Mucosa of descending colon (tissue), 3 donors: ENCODE measurements around the gene NUP98. TPM values are rescaled to one million over a fixed set of nuclear protein-coding genes. Genes with fewer than 3 reads are reported as not detected.
"Not testable (repeated sequence)": the region's sequence is repeated elsewhere in the genome, so short reads cannot be mapped to it uniquely, and the experiment has no call there.

Experiments
- ATAC-seq: fragments of 200-7000 bp; cut with Tn5 transposase; one replicate; pipeline ENCODE4 v1.9.1; 2020; ENCODE audit warnings: mild to moderate bottlenecking, moderate library complexity
- DNase-seq, 3 donors: peaks; one replicate each; pipeline ENCODE4 v3.0.0-alpha.2; 2020
- H3K36me3 ChIP-seq: fragments of 200-600 bp; one replicate; pipeline ENCODE4 v1.8.0; 2021; ENCODE audit warnings: low read depth, mild to moderate bottlenecking
- H3K4me1 ChIP-seq: fragments of 200-600 bp; one replicate; pipeline ENCODE4 v1.8.0; 2021; ENCODE audit warnings: low read depth, mild to moderate bottlenecking
- H3K4me3 ChIP-seq: fragments of 200-600 bp; one replicate; pipeline ENCODE4 v1.8.0; 2021; ENCODE audit warnings: mild to moderate bottlenecking
- H3K9me3 ChIP-seq: fragments of 200-600 bp; one replicate; pipeline ENCODE4 v1.8.0; 2021; ENCODE audit warnings: mild to moderate bottlenecking
- CTCF ChIP-seq: fragments of 200-600 bp; IDR thresholded peaks from one replicate; pipeline ENCODE4 v1.8.0; 2022; ENCODE audit warnings: antibody characterized with exemption, mild to moderate bottlenecking
- intact Hi-C, 2 donors: fragments of 100-400 bp; cut with DNase I in 1 of 2; cut with micrococcal nuclease in 1 of 2; formaldehyde crosslinking; loops; one replicate each; pipeline versions ENCODE4 v1.11.0 to v1.11.1; 2022; cut with DNase I, micrococcal nuclease
- total RNA-seq, 3 donors: library from RNA; stranded (reverse); fragmentation: NEBNext Ultra II Directional in 2 of 3; extraction: Animal tissue kit (Norgen Biotek cat#: 25700) in 2 of 3; gene quantifications; one replicate each; pipeline versions ENCODE4 v1.2.1 to v1.2.4, GENCODE V29; 2021 to 2023
- donor health status: DM: no; HTN: no; CAD: no; lungs with moderate emphysema.
- donor health status: DM: no; HTN: no; CAD: no.
- donor health status: DM: no; HTN: yes; CAD: no.

Gene NUP98
- total RNA-seq, 3 donors from 2014 or later, result 53.7 to 69.7 (median 60.6) TPM

GRCh38 chr11:3796346-3796745 lies 1.0 kb downstream of the NUP98 start:
- intact Hi-C loops, result no loop called here
- ATAC-seq, result no peak

GRCh38 chr11:3796002-3796311 lies 1.4 kb downstream of the NUP98 start:
- intact Hi-C loops, result no loop called here
- no peak for DNase-seq
- Histone ChIP-seq H3K9me3 (no peaks in the 10 kb centered on the region), H3K4me1 (peaks cover 19% of the 10 kb centered on the region), H3K4me3 (no peak overlapping the region), H3K36me3 (no peaks in the 10 kb centered on the region)
- no peak for TF ChIP-seq CTCF
- ATAC-seq, result no peak

More at GRCh38 chr11:3796346-3796745, 1.0 kb downstream of the NUP98 start:
- no peaks in the 10 kb centered on the region for H3K9me3 ChIP-seq
- H3K4me3 ChIP-seq, result peak overlapping the region; percentile 92
- DNase-seq, result no peak
- no peaks in the 10 kb centered on the region for H3K36me3 ChIP-seq
- H3K4me1 ChIP-seq, result peaks cover 19% of the 10 kb centered on the region
- TF ChIP-seq CTCF, result no peak

- Histone ChIP-seq H3K36me3 (no peaks in the 10 kb centered on the region), H3K4me3 (no peak overlapping the region), H3K4me1 (peaks cover 19% of the 10 kb centered on the region), H3K9me3 (no peaks in the 10 kb centered on the region)
- DNase-seq, result no peak
- TF ChIP-seq CTCF, result no peak
- no peak for ATAC-seq
- intact Hi-C loops, result no loop called here
These were observed 2.0 kb downstream of the NUP98 start for GRCh38 chr11:3795131-3796001.

GRCh38 chr11:3794387-3794786 lies 3.0 kb downstream of the NUP98 start:
- intact Hi-C loops, DNase-seq, ATAC-seq, H3K4me3 ChIP-seq, H3K36me3 ChIP-seq, H3K9me3 ChIP-seq: not testable (repeated sequence)
- H3K4me1 ChIP-seq, result peaks cover 19% of the 10 kb centered on the region

DNA sequence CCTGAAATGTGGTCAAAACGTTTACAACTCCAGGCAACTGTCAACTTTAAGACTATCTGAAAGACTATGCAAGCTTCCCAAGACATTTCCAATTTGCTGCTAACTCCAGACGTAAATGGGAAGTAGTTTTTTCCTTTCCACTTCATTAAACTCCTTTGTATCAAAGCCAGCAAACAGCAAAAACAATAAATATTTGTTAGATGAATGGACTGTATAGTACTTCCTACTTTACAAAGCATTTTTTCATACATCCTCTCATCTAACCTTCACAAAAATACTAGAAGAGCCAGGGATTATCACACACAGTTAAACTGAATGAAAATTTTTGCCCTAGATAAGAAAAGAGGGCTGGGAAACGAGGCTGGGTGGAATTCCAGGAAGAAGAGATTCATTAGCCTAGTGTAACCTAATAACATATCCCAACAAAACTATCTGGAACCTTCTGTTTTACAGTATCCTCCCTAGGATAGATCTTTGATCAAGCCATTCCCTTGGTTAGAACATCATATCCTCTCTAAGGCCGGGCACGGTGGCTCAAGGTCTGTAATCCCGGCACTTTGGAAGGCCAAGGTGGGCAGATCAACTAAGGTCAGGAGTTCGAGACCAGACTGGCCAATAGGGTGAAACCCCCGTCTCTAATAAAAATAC lies 10.4 kb downstream of the NUP98 start:
- Histone ChIP-seq H3K4me3 (no peak overlapping the region), H3K9me3 (no peaks in the 10 kb centered on the region), H3K4me1 (peaks cover 8% of the 10 kb centered on the region), H3K36me3 (no peaks in the 10 kb centered on the region)
- no peak for TF ChIP-seq CTCF
- DNase-seq (no peak), ATAC-seq (no peak)
- intact Hi-C loops, result no loop called here

GRCh38 chr11:3783611-3784010 lies 13.7 kb downstream of the NUP98 start:
- Histone ChIP-seq H3K9me3 (no peaks in the 10 kb centered on the region), H3K4me1 (peaks cover 8% of the 10 kb centered on the region), H3K4me3 (no peak overlapping the region), H3K36me3 (no peaks in the 10 kb centered on the region)
- no peak for TF ChIP-seq CTCF
- DNase-seq, result no peak
- ATAC-seq, result no peak
- intact Hi-C loops, result no loop called here
